GM18502 (cell line): ENCODE results near the gene SH3RF3.

Source experiments
- ATAC-seq: cut with Tn5 transposase; IDR thresholded peaks from one replicate; pipeline ENCODE4 v1.9.1; 2021; ENCODE audit warnings: mild to moderate bottlenecking; ENCODE audit not compliant: unreplicated experiment, poor library complexity

The SH3RF3 gene

DNA sequence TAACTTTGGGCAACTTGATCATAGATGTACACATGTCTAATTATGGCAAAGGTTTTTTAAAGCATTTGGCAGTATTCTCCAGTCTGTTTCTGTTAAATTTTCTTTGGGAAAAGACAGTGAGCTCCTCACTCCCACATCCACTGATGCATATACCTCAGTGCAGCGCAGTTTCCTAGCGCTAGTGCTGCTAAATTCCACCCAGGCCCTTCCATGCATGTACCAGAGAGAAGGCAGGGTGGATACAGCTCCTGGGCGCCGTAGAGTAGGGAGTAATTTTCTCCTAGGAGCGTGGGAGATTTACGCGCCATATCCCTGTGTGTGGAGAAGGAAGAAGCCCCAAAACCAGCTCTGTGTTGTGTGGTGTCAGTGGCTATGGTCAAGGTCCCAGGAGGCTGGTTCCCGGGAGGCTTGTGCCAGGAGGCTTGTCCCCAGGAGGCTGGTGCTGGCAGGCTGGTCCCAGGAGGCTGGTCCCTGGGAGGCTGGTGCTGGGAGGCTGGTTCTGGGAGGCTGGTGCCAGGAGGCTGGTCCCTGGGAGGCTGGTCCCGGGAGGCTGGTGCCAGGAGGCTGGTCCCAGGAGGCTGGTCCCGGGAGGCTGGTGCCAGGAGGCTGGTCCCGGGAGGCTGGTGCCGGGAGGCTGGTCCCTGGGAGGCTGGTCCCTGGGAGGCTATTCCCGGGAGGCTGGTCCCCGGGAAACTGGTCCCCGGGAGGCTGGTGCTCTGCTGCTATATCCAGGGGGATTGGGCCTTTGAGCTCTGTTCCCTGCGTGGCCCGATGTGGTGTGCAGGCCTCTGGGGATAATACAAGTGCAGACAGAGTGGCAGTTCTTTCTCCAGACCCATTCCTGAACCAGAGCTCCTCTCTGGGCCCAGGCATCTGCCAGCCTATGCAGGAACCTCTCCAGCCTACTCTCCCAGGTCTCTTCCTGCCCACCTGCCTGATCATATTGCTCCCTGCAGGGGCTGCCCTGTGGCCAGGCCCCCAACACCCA is 323.6 kb downstream of the SH3RF3 start:
- no peak for ATAC-seq

DNA sequence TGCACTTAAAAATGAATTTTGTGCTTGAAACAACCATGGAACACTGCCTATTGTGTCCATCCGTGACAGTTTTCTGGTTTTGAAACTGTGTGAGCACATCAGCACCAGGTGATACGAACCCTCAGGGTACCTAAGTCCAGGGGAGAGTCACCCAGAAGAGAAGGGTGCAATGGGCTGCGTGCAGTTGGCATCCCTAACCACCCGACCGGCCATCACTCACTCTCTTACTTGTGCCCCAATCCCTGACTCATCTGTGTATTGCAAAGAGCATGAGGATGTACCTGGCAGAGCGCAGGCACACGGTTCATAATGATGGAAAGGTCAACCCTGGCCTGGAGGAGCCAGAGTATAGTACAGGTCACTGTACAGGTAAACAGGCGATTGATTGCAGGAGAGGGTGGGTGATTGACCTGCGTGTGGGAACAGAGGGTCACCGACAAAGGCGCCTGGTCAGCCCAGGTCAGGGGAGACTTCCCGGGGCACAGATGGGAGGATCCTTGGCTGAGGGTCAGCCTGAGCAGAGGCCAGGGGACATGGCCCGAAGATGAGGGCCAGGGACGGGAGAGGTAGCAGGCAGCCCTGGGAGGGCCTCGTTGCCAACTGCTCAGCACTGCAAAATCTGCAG is 324.5 kb downstream of the SH3RF3 start:
- ATAC-seq: no peak

DNA sequence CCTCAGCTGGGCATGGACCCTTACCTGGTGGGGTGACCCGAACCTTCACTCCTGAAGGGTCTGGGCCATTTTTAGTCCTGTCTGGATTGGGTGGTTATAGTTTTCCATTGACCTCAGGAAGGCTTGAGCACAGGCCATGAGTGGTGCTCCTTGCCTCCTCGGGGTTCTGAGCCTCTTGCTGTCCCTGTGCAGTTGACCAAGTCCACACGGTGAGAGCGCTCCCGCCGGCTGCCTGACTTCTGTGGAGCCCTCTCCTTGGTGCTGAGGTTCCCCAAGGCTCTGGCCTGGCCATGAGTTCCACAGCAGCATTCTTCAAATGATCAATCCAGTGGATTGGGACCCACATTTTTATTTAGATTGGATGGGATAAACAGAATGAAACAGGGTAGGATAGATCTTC is 325.3 kb downstream of the SH3RF3 start:
- ATAC-seq: no peak

DNA sequence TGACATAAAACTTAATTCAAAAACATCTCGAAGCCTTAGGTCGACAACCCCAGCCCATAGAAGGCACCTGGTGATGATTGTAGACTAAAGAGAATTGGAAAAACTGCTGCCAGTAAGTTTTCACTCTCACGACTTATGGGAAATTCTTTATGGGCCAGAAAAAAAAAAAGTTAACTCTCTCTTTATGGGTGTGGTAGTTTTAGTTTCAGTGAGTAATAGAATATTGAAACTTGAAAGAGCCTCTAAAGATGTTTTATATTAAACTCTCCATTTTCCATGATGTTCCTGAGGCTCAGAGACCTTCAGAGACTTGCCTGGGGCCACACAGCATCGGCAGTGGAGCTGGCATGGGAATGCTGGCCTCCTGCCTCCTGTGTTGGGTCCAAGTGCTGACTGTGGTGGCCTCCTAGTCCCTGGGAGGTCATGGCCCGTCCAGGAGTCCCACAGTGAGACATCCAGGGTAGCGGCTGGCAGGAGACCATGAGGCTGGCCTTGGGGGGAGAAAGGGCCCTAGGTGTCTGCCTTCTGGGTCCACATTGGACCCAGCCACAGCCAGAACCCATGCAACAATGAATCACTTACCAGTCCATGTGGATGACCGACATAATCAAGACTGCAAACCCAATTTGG is 325.9 kb downstream of the SH3RF3 start:
- ATAC-seq: no peak

DNA sequence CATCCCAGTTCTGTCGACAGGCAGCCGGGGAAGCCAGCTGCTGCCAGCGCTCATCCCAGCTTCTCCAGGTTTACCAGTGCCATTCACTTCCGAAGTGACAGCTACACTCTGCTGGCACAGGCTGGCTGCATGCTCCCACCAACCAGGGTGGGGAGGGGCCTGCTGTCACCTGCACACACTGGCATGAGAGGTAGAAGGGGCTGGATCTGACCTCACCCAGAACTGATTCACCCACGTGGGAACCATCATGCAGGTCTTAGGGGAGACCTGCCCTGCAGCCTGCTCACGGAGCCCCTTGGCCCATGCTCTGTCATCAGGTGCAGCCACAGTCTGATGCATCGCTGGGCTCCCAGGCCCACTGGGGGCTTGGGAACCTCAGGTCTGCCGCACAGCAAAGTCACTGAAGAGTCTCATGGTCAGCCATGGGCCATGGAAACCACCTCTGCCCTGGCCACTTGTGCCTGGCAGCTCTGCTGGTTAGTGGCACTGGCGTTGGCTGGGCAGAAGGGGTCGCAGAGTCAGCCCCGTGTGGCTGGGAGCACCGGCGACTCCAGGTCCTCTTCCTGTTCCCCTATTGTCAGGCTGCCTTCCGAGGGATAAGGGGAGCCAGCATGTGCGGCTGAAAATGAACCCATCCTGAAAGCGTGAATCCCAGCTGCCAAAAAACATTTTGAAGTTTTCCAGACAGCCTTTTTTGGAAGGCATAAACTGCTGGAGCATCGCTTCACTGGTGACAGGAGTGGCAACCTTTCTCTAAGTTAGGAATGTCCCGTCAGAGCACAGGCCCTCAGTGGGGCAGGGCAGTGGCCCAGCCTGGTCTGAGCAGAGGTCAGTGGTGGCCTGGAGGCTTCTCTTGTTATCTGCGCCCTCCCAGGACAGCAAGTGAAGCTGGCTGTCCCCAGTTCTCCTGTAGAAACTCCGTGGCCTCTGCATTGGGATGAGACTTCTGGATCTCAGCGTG is 327.0 kb downstream of the SH3RF3 start:
- no peak for ATAC-seq

DNA sequence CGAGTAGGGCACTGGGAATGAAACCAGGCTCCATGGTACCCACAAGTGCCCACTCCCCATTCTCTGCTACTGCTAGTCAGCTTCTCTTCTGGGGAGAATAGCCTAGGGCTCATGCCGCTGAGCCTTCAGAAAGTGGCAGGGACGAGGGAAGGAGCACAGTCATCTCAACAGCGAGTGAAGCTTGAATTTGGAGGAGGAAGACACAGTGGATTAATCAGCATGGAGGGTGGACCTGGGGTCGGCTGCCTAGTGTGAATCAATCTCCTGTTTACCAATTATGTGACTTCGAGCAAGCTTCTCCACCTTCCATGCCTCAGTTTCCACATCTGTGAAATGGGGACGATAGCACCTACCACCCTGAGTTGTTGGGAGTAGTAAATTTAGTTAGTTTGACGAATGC is 327.8 kb downstream of the SH3RF3 start:
- ATAC-seq: no peak

DNA sequence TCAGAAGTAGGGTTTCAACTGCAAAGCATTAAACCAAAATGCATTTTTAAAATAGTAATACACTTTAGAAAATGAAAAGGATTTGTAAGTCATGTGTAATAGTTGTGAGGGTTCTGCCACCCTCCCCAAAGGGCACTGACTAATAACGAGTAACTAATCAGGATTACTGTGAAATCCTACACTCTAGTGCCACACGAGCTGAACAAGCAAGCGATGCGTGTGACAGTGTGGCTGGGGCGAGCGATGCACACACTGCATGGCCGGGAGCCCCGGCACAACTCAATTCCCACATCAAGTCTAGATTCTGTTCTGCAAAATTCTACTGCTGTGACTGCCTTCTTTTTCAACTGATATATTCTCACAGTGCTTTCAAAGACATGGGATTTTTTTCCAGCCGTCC is 328.4 kb downstream of the SH3RF3 start:
- ATAC-seq: no peak

DNA sequence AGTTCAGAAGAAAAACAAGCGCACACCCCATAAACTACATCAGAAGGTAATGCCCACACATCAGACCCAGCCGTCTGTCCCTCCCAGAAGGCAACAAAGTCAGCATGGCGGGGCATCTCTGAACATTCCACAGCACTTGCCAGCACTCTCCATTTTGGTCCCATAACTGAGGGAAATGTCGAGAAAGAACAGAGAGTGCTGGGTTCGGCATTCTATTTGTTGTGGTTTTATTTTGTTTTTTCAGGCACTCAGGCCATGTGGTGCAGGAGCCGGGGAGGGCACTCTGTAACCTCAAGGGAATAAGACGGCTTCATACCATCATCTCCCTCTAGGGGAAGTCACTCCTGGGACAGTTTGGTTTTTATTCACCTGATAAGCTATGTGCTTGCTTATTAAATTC is 328.8 kb downstream of the SH3RF3 start:
- ATAC-seq: no peak

DNA sequence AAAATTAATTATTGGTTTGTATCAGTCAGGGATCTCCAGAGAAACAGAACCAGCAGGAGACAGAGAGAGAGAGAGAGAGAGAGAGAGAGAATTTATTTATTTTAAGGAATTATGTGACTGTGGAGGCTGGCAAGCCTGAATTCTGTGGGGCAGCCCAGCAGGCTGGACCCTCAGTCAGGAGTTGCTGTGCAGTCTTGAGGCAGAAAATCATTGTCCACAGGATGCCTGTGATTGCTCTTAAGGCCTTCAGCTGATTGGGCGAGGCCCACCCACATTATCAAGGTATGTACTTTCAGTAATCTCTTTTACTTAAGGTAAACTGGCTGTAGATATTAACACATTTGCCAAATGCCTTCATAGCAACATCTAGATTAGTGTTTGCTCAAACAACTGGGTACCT is 329.5 kb downstream of the SH3RF3 start:
- ATAC-seq: no peak

DNA sequence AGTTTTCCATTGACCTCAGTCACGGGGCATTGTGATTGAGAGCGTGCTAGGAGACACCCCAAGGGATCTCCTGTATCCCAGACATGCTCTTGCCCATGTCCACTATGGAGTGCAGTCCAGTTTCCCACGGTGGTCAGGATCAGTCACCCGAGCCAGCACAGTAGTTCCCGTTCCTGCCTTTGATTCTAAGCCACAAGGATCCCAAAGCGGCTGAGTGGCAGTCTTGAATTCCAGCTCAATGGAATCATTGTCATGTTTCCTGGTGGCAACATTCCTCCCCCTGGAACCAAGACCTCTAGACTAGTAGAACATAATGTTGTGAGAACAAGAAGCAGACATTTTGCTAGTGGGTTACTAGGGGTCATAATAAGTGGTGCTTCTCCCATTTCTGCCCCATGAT is 330.5 kb downstream of the SH3RF3 start:
- ATAC-seq: no peak

DNA sequence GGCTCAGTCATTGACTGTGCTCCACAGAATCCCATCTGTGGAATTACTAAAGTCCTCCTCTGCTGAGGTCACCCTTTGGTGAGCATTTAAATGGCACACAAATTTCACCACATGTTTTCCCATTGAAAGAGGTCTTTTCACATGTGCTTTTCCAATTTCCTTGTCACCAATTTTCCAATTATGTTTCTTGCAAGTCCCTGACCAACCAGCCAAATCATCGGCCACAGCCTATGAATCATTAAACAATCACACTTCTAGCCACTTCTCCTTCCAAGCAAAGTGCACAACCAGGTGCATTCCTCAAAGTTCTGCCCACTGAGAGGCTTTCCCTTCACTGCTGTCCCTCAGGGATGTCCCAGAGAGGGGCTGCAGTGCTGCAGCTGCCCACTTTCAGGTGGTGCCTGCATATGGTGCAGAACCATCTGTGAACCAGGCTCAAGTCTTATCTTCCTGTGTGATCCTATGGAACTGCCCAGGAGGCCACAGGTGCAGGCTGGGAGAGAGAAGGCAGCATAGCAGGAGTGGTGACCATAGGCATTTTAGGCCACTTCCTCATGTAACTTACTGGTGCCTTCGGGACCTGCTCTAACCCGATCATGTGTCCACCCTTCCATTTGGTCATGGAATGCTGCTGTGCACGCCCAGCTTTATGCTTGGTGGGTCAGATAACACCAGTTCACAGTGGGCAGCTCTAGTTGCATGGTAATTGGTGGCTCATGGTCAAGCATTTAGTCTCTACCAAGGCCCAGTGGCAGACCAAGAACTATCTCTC is 331.7 kb downstream of the SH3RF3 start:
- no peak for ATAC-seq

DNA sequence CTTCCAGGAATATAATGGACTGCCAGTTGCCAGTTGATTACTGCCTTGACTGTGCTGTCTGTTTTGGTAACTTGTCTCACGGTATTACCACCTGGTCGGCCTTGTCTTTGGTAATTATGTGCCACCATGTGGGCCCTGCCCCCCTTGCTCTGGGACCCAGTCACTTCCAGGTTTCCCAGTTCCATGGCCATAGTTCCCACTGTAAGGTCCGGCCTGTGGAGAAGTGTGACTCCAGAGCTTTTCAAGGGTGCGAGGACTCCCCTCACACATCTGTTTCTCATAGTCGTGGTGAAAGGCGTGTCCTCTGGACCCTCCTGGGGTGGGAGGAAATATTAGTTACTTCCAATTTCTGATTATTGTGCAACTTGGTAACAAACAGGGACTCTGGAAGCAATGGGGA is 334.2 kb downstream of the SH3RF3 start:
- no peak for ATAC-seq

DNA sequence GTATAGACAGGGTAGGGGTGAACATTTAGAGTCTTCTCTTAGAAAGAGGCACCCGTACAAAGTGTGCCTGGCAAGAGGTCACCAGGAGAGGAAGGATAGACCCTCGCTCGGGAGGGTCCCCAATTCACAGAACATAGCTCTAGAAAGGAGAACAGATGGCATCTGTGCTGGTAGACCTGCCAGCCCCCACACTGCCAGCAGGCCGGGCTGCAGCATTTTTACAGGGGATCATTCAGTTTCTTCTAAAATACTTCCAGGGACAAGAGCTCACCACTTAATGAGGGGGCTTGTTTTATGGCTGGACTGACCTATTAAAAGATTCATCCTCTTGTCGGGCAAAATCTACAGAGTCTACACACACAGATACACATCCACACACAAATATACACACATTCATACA is 334.9 kb downstream of the SH3RF3 start:
- ATAC-seq: no peak

DNA sequence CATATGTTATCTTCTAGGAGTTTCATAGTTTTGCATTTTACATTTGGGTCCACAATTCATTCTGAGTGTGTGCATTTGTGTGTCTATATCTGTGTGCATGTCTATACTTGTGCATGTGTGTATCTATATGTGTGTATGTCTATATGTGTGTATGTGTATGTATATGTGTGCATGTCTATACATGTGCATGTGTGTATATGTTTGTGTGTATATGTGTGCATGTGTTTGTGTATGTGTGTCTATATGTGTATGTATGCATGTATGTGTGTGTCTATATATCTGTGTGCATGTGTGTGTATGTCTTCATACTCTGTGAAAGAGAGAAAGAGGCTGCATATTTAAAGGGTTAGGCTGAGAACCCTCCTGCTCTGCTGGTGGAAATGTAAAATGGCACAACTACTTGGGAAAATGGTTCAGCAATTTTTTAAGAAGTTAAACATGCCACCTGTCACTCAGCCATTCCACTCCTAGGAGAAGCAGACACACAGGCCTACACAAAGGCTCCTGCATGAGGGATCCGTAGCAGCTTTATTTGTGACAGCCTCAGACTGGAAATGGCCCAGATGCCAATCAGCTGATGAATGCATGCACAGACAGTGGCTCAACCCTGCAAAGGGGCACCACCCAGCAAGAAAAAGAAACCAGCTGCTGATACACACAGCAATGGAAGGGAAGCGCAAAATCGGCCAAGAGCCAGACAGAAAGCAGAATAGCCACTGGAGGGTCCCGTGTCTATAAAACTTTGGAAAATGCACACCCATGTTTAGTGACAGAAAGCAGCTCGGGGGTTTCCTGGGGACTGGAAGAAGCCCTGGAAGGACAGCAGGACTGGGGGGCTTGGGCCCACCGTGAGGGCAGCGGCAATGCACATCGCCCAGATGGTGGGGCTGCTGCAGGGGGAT is 337.9 kb downstream of the SH3RF3 start:
- no peak for ATAC-seq

DNA sequence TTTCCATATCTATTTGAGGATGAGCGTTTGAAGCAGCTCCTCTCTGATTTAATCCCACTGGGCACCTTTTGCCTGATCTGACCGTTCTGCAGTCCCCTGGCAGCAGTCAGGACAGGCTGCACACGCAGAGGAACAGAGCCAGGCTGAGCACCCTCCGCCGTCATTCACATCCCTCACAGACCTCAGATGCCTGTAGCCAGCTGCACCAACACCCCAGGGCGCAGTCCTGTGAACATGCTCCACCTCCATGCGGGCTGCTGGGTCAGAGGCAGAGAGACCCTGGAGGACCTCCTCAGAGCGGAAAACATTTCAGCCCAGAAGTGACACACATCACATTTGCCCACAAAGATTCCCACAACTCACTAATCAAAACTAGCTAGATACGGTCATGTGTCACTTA is 338.7 kb downstream of the SH3RF3 start:
- no peak for ATAC-seq

DNA sequence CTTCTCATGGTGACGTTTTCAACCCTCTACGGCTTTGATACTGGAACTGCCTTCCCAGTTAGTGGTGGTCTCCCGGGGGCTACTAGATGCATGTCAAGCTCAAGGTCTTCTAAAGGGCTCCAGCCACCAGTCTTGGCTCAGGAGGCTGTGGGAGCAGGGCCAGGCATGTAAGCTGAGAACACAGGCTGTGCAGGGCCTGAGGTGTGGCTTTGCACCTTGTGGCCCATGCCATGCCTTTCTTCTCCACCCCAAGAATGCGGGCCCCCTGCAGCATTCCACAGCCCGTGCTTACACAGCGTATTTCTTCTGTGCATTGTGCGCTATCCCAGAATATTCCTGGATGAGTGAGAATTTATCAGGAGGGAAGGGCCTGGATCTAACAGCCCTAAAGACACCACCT is 339.9 kb downstream of the SH3RF3 start:
- no peak for ATAC-seq

DNA sequence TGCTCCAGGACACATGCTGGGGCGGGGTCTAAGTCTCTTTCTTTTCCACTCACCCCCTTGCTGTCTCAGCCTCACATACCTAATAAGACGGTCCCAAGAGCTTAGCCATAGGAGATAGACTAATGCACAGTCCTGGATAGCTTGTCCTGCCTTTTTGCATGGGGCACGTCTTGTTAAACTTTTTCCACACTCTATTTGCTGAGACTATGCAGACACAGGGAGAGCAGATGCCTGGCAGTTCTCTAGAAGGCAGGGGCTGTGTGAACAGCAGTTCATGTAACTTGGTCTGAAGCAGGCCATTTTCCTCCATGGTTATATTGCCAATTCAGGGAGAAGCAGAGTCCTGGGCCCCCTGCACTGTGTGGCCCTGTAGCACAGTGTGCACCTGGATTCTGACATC is 342.7 kb downstream of the SH3RF3 start:
- ATAC-seq: no peak

DNA sequence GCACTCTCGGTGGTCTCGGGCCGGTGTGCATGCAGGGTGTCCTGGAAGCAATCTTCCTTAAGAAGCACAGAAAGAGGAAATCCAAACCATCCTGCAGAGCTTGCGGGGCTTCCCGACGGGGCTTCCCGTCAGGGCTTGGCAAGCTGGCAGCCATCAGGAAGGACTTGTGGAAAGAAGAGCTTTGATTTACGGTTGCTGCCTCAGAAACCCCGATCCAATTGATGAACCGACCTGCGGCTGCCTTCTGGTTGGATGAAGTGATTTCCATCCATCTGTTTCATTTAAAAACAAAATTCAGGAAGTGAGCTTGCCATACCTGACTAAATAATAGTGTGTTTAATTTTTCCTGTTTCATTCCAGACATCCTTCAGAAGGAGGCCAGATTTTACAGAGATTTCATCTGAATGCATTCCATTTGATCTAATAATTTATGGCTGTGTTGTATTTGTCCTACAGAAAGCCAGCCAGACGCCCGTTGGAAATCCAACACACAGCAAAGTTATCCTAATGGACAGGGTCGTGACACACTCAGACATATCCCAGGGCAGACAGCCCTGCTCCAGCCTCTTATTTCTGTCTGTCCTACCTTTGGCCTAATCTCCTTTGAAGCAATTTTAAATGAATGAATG is 343.4 kb downstream of the SH3RF3 start:
- no peak for ATAC-seq
